Activated naive CD8-positive, alpha-beta T cell treated with anti-CD3 and anti-CD28 coated beads, Interleukin-2, amount 10 ng/mL, durations not matched to agents 7 days and 5 days (primary cell): ENCODE results near the gene NUCB1. TPM values are rescaled to one million over a fixed set of nuclear protein-coding genes. Genes with fewer than 3 reads are reported as not detected.

ENCODE experiments used
- ATAC-seq: fragments of 150-1000 bp; cut with Tn5 transposase; one replicate; pipeline ENCODE4 v1.10.0; 2021; ENCODE audit warnings: low read depth, moderate library complexity
- POLR2A ChIA-PET: fragments of 350-600 bp; sonication (Branson Sonifier 250); formaldehyde crosslinking; loops from one replicate; lab custom pipeline; 2021; ENCODE audit warnings: antibody characterized with exemption; lab: Charles Lee
- DNase-seq: peaks from one replicate; pipeline ENCODE4 v3.0.0; 2021
- H3K27ac Mint-ChIP-seq: one replicate; pipeline ENCODE4 v1.8.0; 2022; ENCODE audit warnings: mild to moderate bottlenecking, mixed read lengths
- H3K27me3 Mint-ChIP-seq: one replicate; pipeline ENCODE4 v1.8.0; 2022; ENCODE audit warnings: mild to moderate bottlenecking, moderate library complexity, mixed read lengths
- H3K36me3 Mint-ChIP-seq: one replicate; pipeline ENCODE4 v1.8.0; 2021; ENCODE audit warnings: mild to moderate bottlenecking, mixed read lengths
- H3K4me1 Mint-ChIP-seq: one replicate; pipeline ENCODE4 v1.8.0; 2021; ENCODE audit warnings: mixed read lengths
- H3K4me3 Mint-ChIP-seq: one replicate; pipeline ENCODE4 v1.8.0; 2022; ENCODE audit warnings: mild to moderate bottlenecking, moderate library complexity, mixed read lengths
- H3K9me3 Mint-ChIP-seq: one replicate; pipeline ENCODE4 v1.8.0; 2021; ENCODE audit warnings: mixed read lengths
- total RNA-seq, 2 experiments: library from RNA; stranded (reverse); gene quantifications; one replicate each; pipeline ENCODE4 v1.2.3, GENCODE V29; 2021

NUCB1 gene
- total RNA-seq, 2 experiments from 2014 or later = 203 to 214 TPM

GRCh38 chr19:48933382-48933932, 33.3 kb downstream of the NUCB1 start, which contains the start of gene DHDH:
Gene DHDH (plus strand): TSS chr19:48933699. CDS start chr19:48933722, 23 bp downstream.
- Mint-ChIP-seq H3K27me3 (peaks cover 9% of the 10 kb centered on the region), H3K4me3 (peak within 1 kb of the TSS; percentile 87), H3K4me1 (peaks cover 6% of the 10 kb centered on the region), H3K9me3 (no peaks in the 10 kb centered on the region), H3K36me3 (no peaks in the 10 kb centered on the region), H3K27ac (peak within 1 kb of the TSS; percentile 73)
- POLR2A ChIA-PET = interaction anchor here (0.5 to 1.3 kb wide), 7 partner anchors 14 to 37 kb away, joined by 4 to 8 read pairs (median 5); partner anchors contain the start of genes BAX, FTL and NUCB1
- ATAC-seq (peak; percentile 97), DNase-seq (peak; percentile 90)

- Mint-ChIP-seq H3K4me3 (peak overlapping the region; percentile 8), H3K4me1 (peaks cover 6% of the 10 kb centered on the region), H3K9me3 (no peaks in the 10 kb centered on the region), H3K27me3 (peaks cover 8% of the 10 kb centered on the region), H3K36me3 (peaks cover 5% of the 10 kb centered on the region), H3K27ac (no peak overlapping the region)
- POLR2A ChIA-PET = interaction anchor here (0.8 to 1.0 kb wide), 2 partner anchors 10 to 18 kb away, joined by 3 to 4 read pairs; no protein-coding TSS in a partner anchor
- ATAC-seq (no peak), DNase-seq (no peak)
Observed at GRCh38 chr19:48934837-48935236, 34.7 kb downstream of the NUCB1 start.

GRCh38 chr19:48935864-48936263, 35.8 kb downstream of the NUCB1 start:
- POLR2A ChIA-PET = interaction anchor here (1.2 kb wide), 1 partner anchor 10 kb away, joined by 3 read pairs; no protein-coding TSS in a partner anchor
- H3K36me3 Mint-ChIP-seq = peaks cover 7% of the 10 kb centered on the region
- H3K4me1 Mint-ChIP-seq = peaks cover 6% of the 10 kb centered on the region
- H3K27me3 Mint-ChIP-seq = peaks cover 7% of the 10 kb centered on the region
- H3K27ac Mint-ChIP-seq = no peak overlapping the region
- DNase-seq = no peak
- no peak overlapping the region for H3K4me3 Mint-ChIP-seq
- no peak for ATAC-seq
- H3K9me3 Mint-ChIP-seq = peaks cover under 1% of the 10 kb centered on the region

- POLR2A ChIA-PET = no interaction called here
- H3K36me3 Mint-ChIP-seq = peaks cover 8% of the 10 kb centered on the region
- DNase-seq (no peak), ATAC-seq (no peak)
- H3K4me3 Mint-ChIP-seq = no peak overlapping the region
- H3K27me3 Mint-ChIP-seq = peaks cover under 1% of the 10 kb centered on the region
- no peak overlapping the region for H3K27ac Mint-ChIP-seq
- H3K4me1 Mint-ChIP-seq = peaks cover 4% of the 10 kb centered on the region
- peaks cover 3% of the 10 kb centered on the region for H3K9me3 Mint-ChIP-seq
Observed at GRCh38 chr19:48938256-48938655, 38.1 kb downstream of the NUCB1 start.

DNA sequence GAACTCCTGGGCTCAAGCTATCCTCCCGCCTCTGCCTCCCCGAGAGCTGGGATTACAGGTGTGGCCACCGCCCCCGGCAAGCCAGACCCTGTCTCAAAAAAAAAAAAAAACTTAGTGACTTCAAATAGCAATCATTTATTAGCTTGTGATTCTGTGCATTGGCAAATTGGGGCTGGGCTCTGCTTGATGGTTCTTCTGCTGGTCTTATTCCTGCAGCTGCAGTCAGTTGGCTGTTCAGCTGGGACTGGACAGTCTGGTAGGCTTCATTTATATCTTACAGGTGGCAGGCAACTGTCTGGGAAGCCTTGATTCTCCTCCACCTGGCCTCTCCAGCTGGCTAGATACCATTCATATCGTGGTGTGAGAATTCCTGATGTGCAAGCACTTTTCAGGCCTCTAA, 40.8 kb downstream of the NUCB1 start:
- peaks cover 2% of the 10 kb centered on the region for H3K27me3 Mint-ChIP-seq
- POLR2A ChIA-PET = interaction anchor here (0.6 to 1.0 kb wide), 2 partner anchors 15 to 19 kb away, joined by 3 read pairs; no protein-coding TSS in a partner anchor
- H3K36me3 Mint-ChIP-seq = peaks cover 8% of the 10 kb centered on the region
- no peak overlapping the region for H3K4me3 Mint-ChIP-seq
- ATAC-seq (no peak), DNase-seq (no peak)
- H3K9me3 Mint-ChIP-seq = peaks cover 3% of the 10 kb centered on the region
- H3K27ac Mint-ChIP-seq = no peak overlapping the region
- H3K4me1 Mint-ChIP-seq = no peaks in the 10 kb centered on the region

DNA sequence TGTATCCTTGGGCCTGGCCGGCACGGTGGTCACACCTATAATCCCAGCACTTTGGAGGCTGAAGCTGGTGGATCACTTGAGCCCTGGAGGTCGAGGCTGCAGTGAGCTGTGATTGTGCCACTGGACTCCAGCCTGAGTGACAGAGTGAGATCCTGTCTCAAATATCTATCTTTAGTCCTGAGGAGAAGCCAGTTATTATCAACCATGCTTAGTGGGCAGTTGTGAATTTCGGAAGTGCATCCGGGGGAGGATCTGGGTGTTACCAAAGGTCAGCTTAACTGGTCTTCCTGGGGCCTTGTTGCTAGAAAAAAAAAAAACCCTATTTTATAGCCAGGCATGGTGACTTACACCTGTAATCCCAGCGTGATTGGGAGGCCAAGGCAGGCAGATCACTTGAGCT, 43.0 kb downstream of the NUCB1 start:
- Mint-ChIP-seq H3K4me1 (no peaks in the 10 kb centered on the region), H3K9me3 (peaks cover 4% of the 10 kb centered on the region), H3K27ac (no peak overlapping the region), H3K27me3 (peaks cover 2% of the 10 kb centered on the region), H3K36me3 (peaks cover 8% of the 10 kb centered on the region), H3K4me3 (no peak overlapping the region)
- POLR2A ChIA-PET = no interaction called here
- ATAC-seq = no peak
- no peak for DNase-seq

DNA sequence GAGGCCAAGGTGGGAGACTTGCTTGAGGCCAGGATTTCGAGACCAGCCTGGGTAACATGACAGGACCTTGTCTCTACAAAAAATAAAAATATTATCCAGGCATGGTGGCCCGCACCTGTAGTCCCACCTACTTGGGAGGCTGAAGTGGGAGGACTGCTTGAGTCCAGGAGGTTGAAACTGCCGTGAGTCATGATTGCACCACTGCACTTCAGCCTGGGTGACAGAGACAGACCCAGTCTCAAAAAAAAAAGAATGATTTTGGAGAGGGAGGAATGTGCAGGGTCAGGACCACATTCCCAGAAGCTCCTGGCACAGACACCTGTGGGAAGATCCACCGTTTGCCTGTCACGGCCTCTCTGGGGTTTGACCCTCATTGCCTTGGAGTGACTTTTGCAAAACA, 45.3 kb downstream of the NUCB1 start:
- H3K27me3 Mint-ChIP-seq = peaks cover 4% of the 10 kb centered on the region
- POLR2A ChIA-PET = no interaction called here
- no peak overlapping the region for H3K27ac Mint-ChIP-seq
- H3K9me3 Mint-ChIP-seq = peaks cover 11% of the 10 kb centered on the region
- no peaks in the 10 kb centered on the region for H3K4me1 Mint-ChIP-seq
- H3K4me3 Mint-ChIP-seq = no peak overlapping the region
- ATAC-seq (no peak), DNase-seq (no peak)
- peaks cover 3% of the 10 kb centered on the region for H3K36me3 Mint-ChIP-seq

DNA sequence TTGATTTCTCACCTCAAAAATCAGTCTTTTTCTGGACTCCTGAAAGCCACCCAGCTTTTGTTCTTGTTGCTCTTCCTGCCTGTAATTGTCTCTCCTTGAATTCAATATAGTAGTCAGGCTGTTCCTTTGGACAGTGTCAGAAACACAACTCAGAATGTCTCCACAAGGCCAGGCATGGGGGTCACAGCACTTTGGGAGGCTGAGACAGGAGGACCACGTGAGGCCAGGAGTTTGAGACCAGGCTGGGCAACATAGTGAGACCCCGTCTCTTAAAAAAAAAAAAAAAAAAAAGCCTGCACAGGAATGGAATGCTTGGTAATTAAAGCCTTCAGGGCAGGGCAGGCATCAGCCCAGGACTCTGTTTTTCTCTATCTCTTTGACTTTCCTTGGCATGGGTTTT, 45.7 kb downstream of the NUCB1 start:
- ATAC-seq (no peak), DNase-seq (no peak)
- Mint-ChIP-seq H3K9me3 (peaks cover 11% of the 10 kb centered on the region), H3K4me1 (no peaks in the 10 kb centered on the region), H3K27me3 (peaks cover 4% of the 10 kb centered on the region), H3K4me3 (no peak overlapping the region), H3K36me3 (peaks cover 2% of the 10 kb centered on the region), H3K27ac (no peak overlapping the region)
- POLR2A ChIA-PET = no interaction called here

- POLR2A ChIA-PET = no interaction called here
- H3K27ac Mint-ChIP-seq = no peak overlapping the region
Observed at GRCh38 chr19:48946463-48947257, 46.5 kb downstream of the NUCB1 start.

DNA sequence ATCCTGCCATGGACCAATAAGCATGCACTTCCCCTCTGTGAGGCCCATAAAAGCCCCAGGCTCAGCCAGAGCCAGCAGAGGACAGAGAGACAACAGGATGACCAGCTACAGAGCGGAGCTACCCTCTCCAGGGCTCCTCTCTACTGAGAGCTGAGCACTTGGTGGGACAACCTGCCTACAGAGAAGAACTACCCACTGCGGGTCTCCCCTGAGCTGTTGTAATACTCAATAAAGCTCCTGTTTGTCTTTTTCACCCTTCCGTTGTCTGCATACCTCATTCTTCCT, 47.1 kb downstream of the NUCB1 start:
- Mint-ChIP-seq H3K4me3 (no peak overlapping the region), H3K9me3 (peaks cover 8% of the 10 kb centered on the region), H3K27ac (no peak overlapping the region), H3K27me3 (peaks cover 4% of the 10 kb centered on the region), H3K4me1 (no peaks in the 10 kb centered on the region), H3K36me3 (peaks cover 2% of the 10 kb centered on the region)
- ATAC-seq (no peak), DNase-seq (no peak)
- POLR2A ChIA-PET = no interaction called here

More at GRCh38 chr19:48946463-48947257, 46.5 kb downstream of the NUCB1 start:
- DNase-seq (no peak), ATAC-seq (no peak)
- Mint-ChIP-seq H3K36me3 (peaks cover 2% of the 10 kb centered on the region), H3K27me3 (peaks cover 4% of the 10 kb centered on the region), H3K9me3 (peaks cover 8% of the 10 kb centered on the region), H3K4me1 (no peaks in the 10 kb centered on the region), H3K4me3 (no peak overlapping the region)

DNA sequence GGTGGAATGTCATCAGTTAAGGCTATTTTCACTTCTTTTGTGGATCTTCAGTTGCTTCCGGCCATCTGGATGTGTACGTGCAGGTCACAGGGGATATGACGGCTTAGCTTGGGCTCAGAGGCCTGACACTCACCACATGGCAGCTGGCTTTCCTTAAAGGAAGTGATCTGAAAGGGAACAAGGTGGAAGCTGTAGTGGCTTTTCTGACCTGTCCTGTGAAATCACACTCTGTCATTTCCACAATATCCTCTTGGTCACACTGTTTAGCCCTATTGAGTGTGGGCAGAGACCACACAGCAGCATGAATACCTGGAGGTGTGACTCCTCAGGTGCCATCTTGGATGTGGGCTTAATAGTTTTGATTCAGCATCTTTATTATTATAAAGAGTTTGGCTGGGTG, 50.0 kb downstream of the NUCB1 start:
- H3K27me3 Mint-ChIP-seq = peaks cover 3% of the 10 kb centered on the region
- H3K36me3 Mint-ChIP-seq = peaks cover under 1% of the 10 kb centered on the region
- ATAC-seq (no peak), DNase-seq (no peak)
- peaks cover 8% of the 10 kb centered on the region for H3K9me3 Mint-ChIP-seq
- peaks cover 3% of the 10 kb centered on the region for H3K4me1 Mint-ChIP-seq
- H3K27ac Mint-ChIP-seq = no peak overlapping the region
- H3K4me3 Mint-ChIP-seq = no peak overlapping the region
- POLR2A ChIA-PET = interaction anchor here (1.4 kb wide), 1 partner anchor 78 kb away, joined by 5 read pairs; the partner anchor contains the start of gene PPP1R15A

DNA sequence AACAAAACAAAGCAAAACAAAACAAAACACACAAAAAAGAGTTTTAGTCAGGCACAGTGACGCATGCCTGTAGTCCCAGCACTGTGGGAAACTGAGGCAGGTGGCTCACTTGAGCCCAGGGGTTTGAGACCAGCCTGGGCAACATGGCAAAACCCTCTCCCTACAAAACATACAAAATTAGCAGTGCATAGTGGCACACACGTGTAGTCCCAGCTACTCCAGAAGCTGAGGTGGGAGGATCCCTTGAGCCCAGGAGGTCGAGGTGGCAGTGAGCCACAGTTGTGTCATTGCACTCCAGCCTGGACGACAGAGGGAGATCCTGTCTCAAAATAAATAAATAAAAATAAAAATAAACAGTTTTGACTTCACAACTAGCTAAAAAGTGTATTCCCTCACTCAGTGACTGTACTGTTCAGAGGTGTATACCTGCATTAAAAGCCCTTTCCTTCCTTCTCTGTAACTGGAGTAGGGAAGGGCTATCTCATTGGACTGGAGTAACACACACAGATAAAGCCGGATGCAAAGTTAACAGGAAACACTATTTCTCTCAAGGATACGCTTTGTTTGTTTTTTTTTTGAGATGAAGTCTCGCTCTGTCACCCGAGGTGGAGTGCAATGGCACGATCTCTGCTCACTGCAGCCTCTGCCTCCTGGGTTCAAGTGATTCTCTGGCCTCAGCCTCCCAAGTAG, 50.9 kb downstream of the NUCB1 start:
- no peak for ATAC-seq
- POLR2A ChIA-PET = interaction anchor here (0.6 kb wide), 1 partner anchor 67 kb away, joined by 3 read pairs; no protein-coding TSS in a partner anchor
- Mint-ChIP-seq H3K9me3 (peaks cover 8% of the 10 kb centered on the region), H3K4me1 (peaks cover 8% of the 10 kb centered on the region), H3K36me3 (peaks cover 8% of the 10 kb centered on the region), H3K27me3 (peaks cover 3% of the 10 kb centered on the region), H3K4me3 (no peak overlapping the region), H3K27ac (no peak overlapping the region)
- DNase-seq = no peak

- ATAC-seq (no peak), DNase-seq (no peak)
- peaks cover 24% of the 10 kb centered on the region for H3K36me3 Mint-ChIP-seq
- H3K4me1 Mint-ChIP-seq = peaks cover 22% of the 10 kb centered on the region
- peaks cover 3% of the 10 kb centered on the region for H3K27me3 Mint-ChIP-seq
- no peak overlapping the region for H3K4me3 Mint-ChIP-seq
- POLR2A ChIA-PET = interaction anchor here (1.0 to 2.1 kb wide), 6 partner anchors 9 to 81 kb away, joined by 3 to 12 read pairs (median 7); partner anchors contain the start of genes PPP1R15A and RUVBL2
- H3K27ac Mint-ChIP-seq = no peak overlapping the region
- H3K9me3 Mint-ChIP-seq = peaks cover 6% of the 10 kb centered on the region
Observed at GRCh38 chr19:48953141-48953540, 53.0 kb downstream of the NUCB1 start.
